HepG2 (cell line): Measurements from ENCODE around the gene ZNF839. TPM values are rescaled to one million over a fixed set of nuclear protein-coding genes. Genes with fewer than 3 reads are reported as not detected.

Experiments
- AFF4 ChIP-seq: sonication (generic); formaldehyde crosslinking; IDR thresholded peaks from 2 replicates; pipeline ENCODE4 v1.4.0; 2020; ENCODE audit warnings: missing genetic modification reagents
- ATAD3A ChIP-seq: sonication (generic); formaldehyde crosslinking; IDR thresholded peaks from 2 replicates; pipeline ENCODE4 v1.4.0; 2020; ENCODE audit warnings: missing genetic modification reagents
- HIC2 ChIP-seq: sonication (generic); formaldehyde crosslinking; IDR thresholded peaks from 2 replicates; pipeline ENCODE4 v1.9.0; 2022; ENCODE audit warnings: low read depth, missing genetic modification reagents
- HNF1B ChIP-seq: sonication (generic); formaldehyde crosslinking; IDR thresholded peaks from 2 replicates; pipeline ENCODE4 v1.5.1; 2020; ENCODE audit warnings: mild to moderate bottlenecking, moderate library complexity, missing genetic modification reagents
- HNF4A ChIP-seq: sonication (generic); formaldehyde crosslinking; IDR thresholded peaks from 2 replicates; pipeline ENCODE4 v1.4.0; 2020; ENCODE audit warnings: missing genetic modification reagents
- LCORL ChIP-seq, 2 experiments: fragments of 450-650 bp in 1 of 2; sonication (generic) in 1 of 2; formaldehyde crosslinking in 1 of 2; IDR thresholded peaks; 2 replicates each; pipeline versions ENCODE4 v1.5.0 to v1.6.1; 2017 to 2020; ENCODE audit warnings: antibody characterized with exemption in 1 of 2, missing genetic modification reagents in 1 of 2
- LRRFIP1 ChIP-seq: sonication (generic); formaldehyde crosslinking; conservative IDR thresholded peaks from 2 replicates; pipeline ENCODE4 v1.4.0; 2020; ENCODE audit warnings: missing genetic modification reagents
- MAF1 ChIP-seq: sonication (generic); formaldehyde crosslinking; IDR thresholded peaks from 2 replicates; pipeline ENCODE4 v1.5.0; 2020; ENCODE audit warnings: missing genetic modification reagents, borderline replicate concordance
- MED1 ChIP-seq: sonication (generic); formaldehyde crosslinking; IDR thresholded peaks from 2 replicates; pipeline ENCODE4 v1.4.0; 2020; ENCODE audit warnings: missing genetic modification reagents
- MTF2 ChIP-seq: sonication (generic); formaldehyde crosslinking; IDR thresholded peaks from 2 replicates; pipeline ENCODE4 v1.5.0; 2020; ENCODE audit warnings: missing genetic modification reagents, borderline replicate concordance
- PLSCR1 ChIP-seq: sonication (generic); formaldehyde crosslinking; IDR thresholded peaks from 2 replicates; pipeline ENCODE4 v1.5.0; 2020; ENCODE audit warnings: missing genetic modification reagents, mild to moderate bottlenecking, borderline replicate concordance
- POLR2A ChIP-seq, 2 experiments: IDR thresholded peaks; 2 replicates each; pipeline ENCODE4 v1.6.1; 2011; ENCODE audit warnings: low read depth in 2 of 2, low read length in 2 of 2, mild to moderate bottlenecking in 1 of 2, moderate library complexity in 1 of 2; ENCODE audit not compliant: insufficient read depth in 1 of 2
- STAG1 ChIP-seq: sonication (generic); formaldehyde crosslinking; IDR thresholded peaks from 2 replicates; pipeline ENCODE4 v1.4.0; 2020; ENCODE audit warnings: missing genetic modification reagents
- TSC22D2 ChIP-seq: sonication (generic); formaldehyde crosslinking; IDR thresholded peaks from 2 replicates; pipeline ENCODE4 v1.5.1; 2020; ENCODE audit warnings: missing genetic modification reagents, mild to moderate bottlenecking, borderline replicate concordance
- YY1 ChIP-seq: IDR thresholded peaks from 2 replicates; pipeline ENCODE4 v1.6.1; 2011; ENCODE audit warnings: low read length, low read depth, moderate library complexity, mild to moderate bottlenecking; ENCODE audit not compliant: insufficient read depth, insufficient replicate concordance
- ZC3H4 ChIP-seq: sonication (generic); formaldehyde crosslinking; IDR thresholded peaks from 2 replicates; pipeline ENCODE4 v1.4.0; 2020; ENCODE audit warnings: missing genetic modification reagents, borderline replicate concordance
- ZNF567 ChIP-seq: sonication (generic); formaldehyde crosslinking; IDR thresholded peaks from 2 replicates; pipeline ENCODE4 v1.8.1; 2023; ENCODE audit warnings: mild to moderate bottlenecking, missing genetic modification reagents, borderline replicate concordance
- ZNF709 ChIP-seq: sonication (generic); formaldehyde crosslinking; IDR thresholded peaks from 2 replicates; pipeline ENCODE4 v1.5.0; 2020; ENCODE audit warnings: mild to moderate bottlenecking, missing genetic modification reagents
- ZSCAN25 ChIP-seq: sonication (generic); formaldehyde crosslinking; IDR thresholded peaks from 2 replicates; pipeline ENCODE4 v1.8.0; 2022; ENCODE audit warnings: mild to moderate bottlenecking, missing genetic modification reagents
- polyA plus RNA-seq, 8 experiments: library from polyadenylated mRNA; depleted of rRNA in 3 of 8; stranded (reverse) in 7 of 8; unstranded in 1 of 8; fragments of >200 nt; fragmentation: Illumina TruSeq in 4 of 8; extraction: Trizol in 4 of 8; gene quantifications; 2 replicates each; pipeline versions ENCODE4 v1.2.1 to v1.2.3, GENCODE V29; 2011 to 2016; ENCODE audit warnings: low read depth in 4 of 8, missing spikeins in 1 of 8, mixed read lengths in 1 of 8; ENCODE audit not compliant: insufficient read depth in 1 of 8
- total RNA-seq, 5 experiments: library from RNA; depleted of rRNA; stranded (reverse); fragments of >200 nt; fragmentation: Illumina TruSeq; extraction: Trizol; gene quantifications; 2 replicates each; pipeline ENCODE4 v1.2.3, GENCODE V29; 2016; ENCODE audit warnings: low read depth in 1 of 5

ZNF839 gene
- total and polyA plus RNA-seq, 2 of the 13 experiments (the other 11 are each of a cell fraction or from before 2014, with no cell fraction given): 11.1 to 12.8 TPM

- TF ChIP-seq TSC22D2 (CRISPR knock-in tag) (0 out of 2 replicates have a peak, but pooled peaks have one; percentile 36), AFF4 (no peak), POLR2A (IDR thresholded peaks at IDR 0.05; ENCODE audit: insufficient read depth in 1 of 2, low read depth in 2 of 2, low read length in 2 of 2) (0 out of 4 replicates have a peak, but pooled peaks of 1 of the 2 experiments have one; percentile 17), ATAD3A (no peak), ZNF567 (CRISPR knock-in tag) (0 out of 2 replicates have a peak, but pooled peaks have one; percentile 2), MTF2 (CRISPR knock-in tag) (no peak), STAG1 (CRISPR knock-in tag) (peak; percentile 39), HIC2 (CRISPR knock-in tag) (peak; percentile 57; the same call in 1 of the 2 replicates), ZSCAN25 (CRISPR knock-in tag) (no peak), MAF1 (CRISPR knock-in tag) (no peak), LCORL (IDR thresholded peaks at IDR 0.05) (no peak), LCORL (CRISPR knock-in tag; IDR thresholded peaks at IDR 0.05) (0 out of 2 replicates have a peak, but pooled peaks have one; percentile 30), MED1 (CRISPR knock-in tag) (0 out of 2 replicates have a peak, but pooled peaks have one; percentile 5), ZC3H4 (CRISPR knock-in tag) (0 out of 2 replicates have a peak, but pooled peaks have one; percentile 52), LRRFIP1 (CRISPR knock-in tag) (no peak), HNF1B (CRISPR knock-in tag) (no peak), PLSCR1 (no peak), YY1 (no peak), HNF4A (CRISPR knock-in tag) (no peak), ZNF709 (no peak)
These were observed 3.6 kb downstream of the ZNF839 start (continued) for GRCh38 chr14:102323102-102323501.
